Smooth muscle cell (in vitro differentiated cells): ENCODE results near the gene NRF1. TPM values are rescaled to one million over a fixed set of nuclear protein-coding genes. Genes with fewer than 3 reads are reported as not detected.

Experiments used
- DNase-seq: peaks from one replicate; lab custom pipeline; 2025; ENCODE audit not compliant: unreplicated experiment; lab: John Stamatoyannopoulos, UW
- H2AFZ ChIP-seq: fragments of 200-600 bp; sonication (generic); 2 replicates; pipeline ENCODE4 v1.6.0; 2016; ENCODE audit warnings: antibody characterized with exemption, low read depth, mild to moderate bottlenecking
- H3F3A ChIP-seq: fragments of 200-600 bp; sonication (generic); 2 replicates; pipeline ENCODE4 v1.6.0; 2017; ENCODE audit warnings: antibody characterized with exemption, low read depth
- H3K27ac ChIP-seq: fragments of 200-600 bp; sonication (generic); 2 replicates; pipeline ENCODE4 v1.5.1; 2016; ENCODE audit warnings: low read depth, mild to moderate bottlenecking
- H3K27me3 ChIP-seq: fragments of 200-600 bp; sonication (generic); 2 replicates; pipeline ENCODE4 v1.6.1; 2016; ENCODE audit warnings: low read depth, mild to moderate bottlenecking
- H3K36me3 ChIP-seq: fragments of 200-600 bp; sonication (generic); 2 replicates; pipeline ENCODE4 v1.5.1; 2016; ENCODE audit warnings: low read depth
- H3K4me1 ChIP-seq: fragments of 200-600 bp; sonication (generic); 2 replicates; pipeline ENCODE4 v1.5.1; 2016; ENCODE audit warnings: low read depth
- H3K4me2 ChIP-seq: fragments of 200-600 bp; sonication (generic); 2 replicates; pipeline ENCODE4 v1.6.0; 2016; ENCODE audit warnings: mild to moderate bottlenecking
- H3K4me3 ChIP-seq: fragments of 200-600 bp; sonication (generic); 2 replicates; pipeline ENCODE4 v1.5.1; 2016; ENCODE audit warnings: mild to moderate bottlenecking
- H3K79me2 ChIP-seq: fragments of 200-600 bp; sonication (generic); 2 replicates; pipeline ENCODE4 v1.6.0; 2016; ENCODE audit warnings: low read depth, mild to moderate bottlenecking
- H3K9ac ChIP-seq: fragments of 200-600 bp; sonication (generic); 2 replicates; pipeline ENCODE4 v1.6.0; 2016; ENCODE audit warnings: low read depth
- H3K9me3 ChIP-seq: fragments of 200-600 bp; sonication (generic); replicated peaks from 2 replicates; pipeline ENCODE4 v1.5.1; 2016; ENCODE audit warnings: low read depth
- H4K20me1 ChIP-seq: fragments of 200-600 bp; sonication (generic); 2 replicates; pipeline ENCODE4 v1.6.0; 2016; ENCODE audit warnings: low read depth
- CTCF ChIP-seq: fragments of 200-600 bp; sonication (generic); IDR thresholded peaks from 2 replicates; pipeline ENCODE4 v1.5.1; 2017; ENCODE audit warnings: borderline replicate concordance, mild to moderate bottlenecking, antibody characterized with exemption; ENCODE audit not compliant: insufficient read depth, poor library complexity, severe bottlenecking
- WGBS: methylation state at CpG from one replicate; pipeline ENCODE4 v1.1.7; 2016; ENCODE audit warnings: low lambda C conversion rate; 5-methylcytosine and 5-hydroxymethylcytosine counted together
- polyA plus RNA-seq: library from polyadenylated mRNA; unstranded; fragments of >200 nt; fragmentation: Nextera tagmentation; extraction: Ambion mirVana; gene quantifications from 2 replicates; pipeline ENCODE4 v1.2.1, GENCODE V29; 2016
- total RNA-seq: library from RNA; depleted of rRNA; stranded (reverse); fragments of >200 nt; gene quantifications from 2 replicates; pipeline ENCODE4 v1.2.3, GENCODE V29; 2014

The NRF1 gene
- total and polyA plus RNA-seq, 2 experiments from 2014 or later, result 8.9 to 13.4 TPM

GRCh38 chr7:129774359-129774758 lies 162.8 kb downstream of the NRF1 start:
- peaks cover 18% of the 10 kb centered on the region for H4K20me1 ChIP-seq
- no peaks in the 10 kb centered on the region for H3K79me2 ChIP-seq
- H2AFZ ChIP-seq, result no peak overlapping the region
- H3K36me3 ChIP-seq, result no peaks in the 10 kb centered on the region
- H3K27ac ChIP-seq, result no peak overlapping the region
- H3K4me2 ChIP-seq, result no peak overlapping the region
- H3K27me3 ChIP-seq, result peaks cover 44% of the 10 kb centered on the region
- WGBS, result 81% methylated on average over 11 of the region's 11 CpGs
- H3K9me3 ChIP-seq, result no peaks in the 10 kb centered on the region
- no peak for TF ChIP-seq CTCF
- peaks cover 20% of the 10 kb centered on the region for H3K4me1 ChIP-seq
- no peak overlapping the region for H3K4me3 ChIP-seq
- no peak for DNase-seq
- no peaks in the 10 kb centered on the region for H3F3A ChIP-seq
- no peak overlapping the region for H3K9ac ChIP-seq

- H3F3A ChIP-seq, result no peaks in the 10 kb centered on the region
Observed at GRCh38 chr7:129774871-129775694, 163.6 kb downstream of the NRF1 start.

GRCh38 chr7:129775695-129776361 lies 164.3 kb downstream of the NRF1 start:
- WGBS, result 46% methylated on average over 11 of the region's 12 CpGs
- Histone ChIP-seq H3F3A (no peaks in the 10 kb centered on the region), H3K4me1 (peaks cover 32% of the 10 kb centered on the region), H3K4me2 (no peak overlapping the region), H3K36me3 (no peaks in the 10 kb centered on the region), H3K27me3 (peaks cover 58% of the 10 kb centered on the region), H4K20me1 (peaks cover 18% of the 10 kb centered on the region), H3K4me3 (no peak overlapping the region), H3K9ac (no peak overlapping the region), H2AFZ (no peak overlapping the region), H3K9me3 (no peaks in the 10 kb centered on the region), H3K79me2 (no peaks in the 10 kb centered on the region), H3K27ac (no peak overlapping the region)
- TF ChIP-seq CTCF, result no peak
- no peak for DNase-seq

More at GRCh38 chr7:129774871-129775694, 163.6 kb downstream of the NRF1 start:
- Histone ChIP-seq H3K36me3 (no peaks in the 10 kb centered on the region), H3K27ac (no peak overlapping the region), H3K4me2 (no peak overlapping the region), H3K79me2 (no peaks in the 10 kb centered on the region), H4K20me1 (peaks cover 18% of the 10 kb centered on the region), H2AFZ (no peak overlapping the region), H3K27me3 (peaks cover 51% of the 10 kb centered on the region), H3K4me1 (peaks cover 25% of the 10 kb centered on the region), H3K9ac (no peak overlapping the region), H3K9me3 (no peaks in the 10 kb centered on the region), H3K4me3 (no peak overlapping the region)
- WGBS, result 94% methylated on average over 18 of the region's 18 CpGs
- DNase-seq, result no peak
- TF ChIP-seq CTCF, result no peak
